ENCODE results near the gene HELT. TPM values are rescaled to one million over a fixed set of nuclear protein-coding genes. Genes with fewer than 3 reads are reported as not detected.

HELT gene
- total RNA-seq, 4 donors from 2014 or later = not detected

GRCh38 chr4:184977747-184978146 lies 40.5 kb upstream of the HELT start:
- no peaks in the 10 kb centered on the region for H3K36me3 ChIP-seq
- no peak overlapping the region for H3K4me3 ChIP-seq
- no peak for TF ChIP-seq POLR2A (IDR thresholded peaks at IDR 0.05)
- no peak for TF ChIP-seq CTCF (IDR thresholded peaks at IDR 0.05)
- TF ChIP-seq EP300 (IDR thresholded peaks at IDR 0.05) = no peak
- no peak for DNase-seq (ENCODE audit: low spot score in 2 of 2)
- peaks cover 0 to 6% (median 0%) of the 10 kb centered on the region in 4 donors for H3K4me1 ChIP-seq
- H3K9me3 ChIP-seq = no peaks in the 10 kb centered on the region
- H3K27me3 ChIP-seq = peaks cover 0 to 21% of the 10 kb centered on the region in 2 donors
- 46 to 51% methylated on average over 3 of the region's 3 CpGs for WGBS, 2 donors
- H3K27ac ChIP-seq = no peak overlapping the region

GRCh38 chr4:184978211-184978610 lies 40.1 kb upstream of the HELT start:
- peaks cover 0 to 10% (median 0%) of the 10 kb centered on the region in 4 donors for H3K4me1 ChIP-seq
- DNase-seq (ENCODE audit: low spot score in 2 of 2) = no peak
- no peak overlapping the region for H3K4me3 ChIP-seq
- H3K27ac ChIP-seq = no peak overlapping the region
- peaks cover 0 to 21% of the 10 kb centered on the region in 2 donors for H3K27me3 ChIP-seq
- WGBS, 2 donors = 32% methylated on average over 6 of the region's 6 CpGs
- no peaks in the 10 kb centered on the region for H3K36me3 ChIP-seq
- H3K9me3 ChIP-seq = no peaks in the 10 kb centered on the region
- TF ChIP-seq EP300 (IDR thresholded peaks at IDR 0.05) = no peak
- TF ChIP-seq CTCF (IDR thresholded peaks at IDR 0.05) = no peak
- no peak for TF ChIP-seq POLR2A (IDR thresholded peaks at IDR 0.05)

- no peak for DNase-seq (ENCODE audit: low spot score in 2 of 2)
These were observed 38.7 kb upstream of the HELT start for GRCh38 chr4:184979461-184980124.

DNA sequence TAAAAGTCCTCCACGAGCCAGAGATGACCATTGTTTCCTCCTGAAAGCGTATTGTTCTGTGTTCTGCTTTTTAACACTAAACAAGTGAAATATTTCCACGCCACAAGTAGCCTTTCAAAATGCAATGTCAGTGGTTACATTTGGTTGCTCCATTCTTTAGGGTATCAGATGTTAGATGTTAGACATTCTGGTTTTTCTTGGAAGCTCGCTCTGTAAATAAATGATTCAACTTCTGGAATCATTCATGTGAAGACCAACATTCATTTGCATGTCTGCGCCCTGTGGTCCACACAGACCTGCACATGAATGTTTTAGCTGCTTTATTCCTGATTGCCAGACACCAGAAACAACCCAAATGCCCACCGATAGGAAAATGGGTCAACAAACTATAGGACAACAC lies 38.0 kb upstream of the HELT start:
- WGBS, 2 donors = 63 to 72% methylated on average over 6 of the region's 6 CpGs
- H3K4me1 ChIP-seq = peaks cover 0 to 20% (median 7%) of the 10 kb centered on the region in 4 donors
- peaks cover 0 to 21% of the 10 kb centered on the region in 2 donors for H3K27me3 ChIP-seq
- H3K4me3 ChIP-seq = no peak overlapping the region
- no peak for TF ChIP-seq POLR2A (IDR thresholded peaks at IDR 0.05)
- TF ChIP-seq EP300 (IDR thresholded peaks at IDR 0.05) = no peak
- no peak for TF ChIP-seq CTCF (IDR thresholded peaks at IDR 0.05)
- H3K9me3 ChIP-seq = no peaks in the 10 kb centered on the region
- no peaks in the 10 kb centered on the region for H3K36me3 ChIP-seq
- no peak overlapping the region for H3K27ac ChIP-seq
- DNase-seq (ENCODE audit: low spot score in 2 of 2) = no peak

More at GRCh38 chr4:184979461-184980124, 38.7 kb upstream of the HELT start:
- Histone ChIP-seq H3K27ac (no peak overlapping the region), H3K27me3 (peaks cover 0 to 21% of the 10 kb centered on the region in 2 donors), H3K36me3 (no peaks in the 10 kb centered on the region), H3K4me3 (no peak overlapping the region), H3K9me3 (no peaks in the 10 kb centered on the region), H3K4me1 (peaks cover 0 to 20% (median 7%) of the 10 kb centered on the region in 4 donors)
- WGBS, 2 donors = 82 to 89% methylated on average over 18 of the region's 18 CpGs
- TF ChIP-seq POLR2A (IDR thresholded peaks at IDR 0.05) (no peak), CTCF (IDR thresholded peaks at IDR 0.05) (no peak), EP300 (IDR thresholded peaks at IDR 0.05) (no peak)

DNA sequence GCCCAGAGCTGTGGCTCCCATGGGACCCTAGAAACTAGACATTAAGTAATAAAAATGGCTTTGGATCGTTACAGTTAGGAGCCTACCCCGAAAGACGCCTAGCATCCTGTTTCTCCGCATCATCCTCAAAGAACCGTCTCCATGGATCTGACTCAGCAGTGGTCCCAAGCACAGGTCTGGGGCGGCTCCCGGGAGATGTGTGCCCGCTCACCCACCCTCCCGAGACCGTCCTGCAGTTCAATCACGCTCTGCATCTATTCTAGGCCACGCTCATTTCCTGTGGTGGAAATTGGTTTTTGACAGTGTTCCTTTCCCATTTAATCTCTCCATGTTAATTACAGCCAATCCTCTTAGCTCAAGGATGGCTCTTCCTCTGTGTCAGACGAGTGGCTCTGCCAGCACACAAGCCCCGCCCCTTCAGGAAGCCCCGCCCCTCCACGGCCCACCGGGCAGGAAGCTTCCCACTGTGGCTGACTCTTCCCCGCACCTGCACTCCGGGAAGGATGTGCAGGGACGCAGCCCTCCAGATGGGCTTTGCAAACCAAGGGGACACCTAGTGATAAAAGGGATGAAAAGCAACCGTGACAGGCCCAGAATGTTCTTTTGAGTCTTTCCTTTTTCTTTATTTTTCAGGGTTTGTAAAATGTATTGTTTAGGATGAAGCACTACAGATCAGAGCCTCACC lies 34.5 kb upstream of the HELT start:
- Histone ChIP-seq H3K27me3 (peaks cover 0 to 17% of the 10 kb centered on the region in 2 donors), H3K9me3 (no peaks in the 10 kb centered on the region), H3K4me3 (no peak overlapping the region), H3K4me1 (peaks cover 0 to 13% (median 7%) of the 10 kb centered on the region in 4 donors), H3K27ac (no peak overlapping the region), H3K36me3 (no peaks in the 10 kb centered on the region)
- TF ChIP-seq EP300 (IDR thresholded peaks at IDR 0.05) = peak in 1 of 2 donors; percentile 31
- TF ChIP-seq CTCF (IDR thresholded peaks at IDR 0.05) = peak; percentile 11 to 36 (median 17)
- no peak for TF ChIP-seq POLR2A (IDR thresholded peaks at IDR 0.05)
- DNase-seq (ENCODE audit: low spot score in 2 of 2) = peak; percentile 23 to 38
- WGBS, 2 donors = 38 to 39% methylated on average over 21 of the region's 21 CpGs
